RWPE2 (cell line): ENCODE data around the gene ZNF511.

Source experiments
- ATAC-seq: fragments of 200-7000 bp; cut with Tn5 transposase; 3 replicates; pipeline ENCODE4 v1.9.1; 2021; ENCODE audit warnings: low read depth
- DNase-seq: peaks from one replicate; pipeline ENCODE4 v3.0.0-alpha.2; 2020; ENCODE audit warnings: low spot score
- H3K27ac ChIP-seq: fragments of 450-650 bp; 2 replicates; pipeline ENCODE4 v1.5.1; 2017; ENCODE audit warnings: mild to moderate bottlenecking; ENCODE audit not compliant: poor library complexity, severe bottlenecking
- H3K27me3 ChIP-seq: fragments of 250-450 bp; sonication (Bioruptor Pico); 2 replicates; pipeline ENCODE4 v1.5.1; 2021; ENCODE audit warnings: mild to moderate bottlenecking, moderate library complexity; ENCODE audit not compliant: insufficient read depth, poor library complexity, severe bottlenecking
- H3K36me3 ChIP-seq: fragments of 250-450 bp; sonication (Bioruptor Pico); 2 replicates; pipeline ENCODE4 v1.5.1; 2020; ENCODE audit warnings: low read depth, mild to moderate bottlenecking, moderate library complexity
- H3K4me1 ChIP-seq: fragments of 250-450 bp; sonication (Bioruptor Pico); 2 replicates; pipeline ENCODE4 v1.5.1; 2021; ENCODE audit warnings: mild to moderate bottlenecking, moderate library complexity; ENCODE audit not compliant: insufficient read depth, poor library complexity, severe bottlenecking
- H3K4me3 ChIP-seq: fragments of 250-450 bp; sonication (Bioruptor Pico); 2 replicates; pipeline ENCODE4 v1.5.1; 2021; ENCODE audit warnings: mild to moderate bottlenecking, moderate library complexity; ENCODE audit not compliant: severe bottlenecking
- H3K9me3 ChIP-seq: fragments of 250-450 bp; sonication (Bioruptor Pico); 2 replicates; pipeline ENCODE4 v1.5.1; 2021; ENCODE audit warnings: mild to moderate bottlenecking, moderate library complexity; ENCODE audit not compliant: severe bottlenecking
- CTCF ChIP-seq: fragments of 450-650 bp; IDR thresholded peaks from one replicate; pipeline ENCODE4 v1.5.1; 2017; ENCODE audit warnings: mild to moderate bottlenecking, moderate library complexity; ENCODE audit not compliant: poor library complexity, severe bottlenecking

The ZNF511 gene

GRCh38 chr10:133276435-133277201 lies 32.1 kb upstream of the ZNF511 start, which contains the start of gene ADAM8:
ADAM8 (minus strand) TSS chr10:133276868; CDS start chr10:133276817, 51 bp downstream.
- DNase-seq: no peak
- ATAC-seq: peak; percentile 35
- Histone ChIP-seq H3K9me3 (no peaks in the 10 kb centered on the region), H3K4me1 (peaks cover 42% of the 10 kb centered on the region), H3K27ac (peak within 1 kb of the TSS; percentile 90), H3K4me3 (peak within 1 kb of the TSS; percentile 43), H3K27me3 (no peaks in the 10 kb centered on the region), H3K36me3 (peaks cover 25% of the 10 kb centered on the region)
- no peak for TF ChIP-seq CTCF

- Histone ChIP-seq H3K27me3 (no peaks in the 10 kb centered on the region), H3K27ac (peak overlapping the region; percentile 90), H3K36me3 (peaks cover 29% of the 10 kb centered on the region), H3K4me3 (no peak overlapping the region), H3K9me3 (no peaks in the 10 kb centered on the region), H3K4me1 (peaks cover 42% of the 10 kb centered on the region)
- no peak for ATAC-seq
- DNase-seq: no peak
- no peak for TF ChIP-seq CTCF
Observed at GRCh38 chr10:133277277-133277992, 31.3 kb upstream of the ZNF511 start.

DNA sequence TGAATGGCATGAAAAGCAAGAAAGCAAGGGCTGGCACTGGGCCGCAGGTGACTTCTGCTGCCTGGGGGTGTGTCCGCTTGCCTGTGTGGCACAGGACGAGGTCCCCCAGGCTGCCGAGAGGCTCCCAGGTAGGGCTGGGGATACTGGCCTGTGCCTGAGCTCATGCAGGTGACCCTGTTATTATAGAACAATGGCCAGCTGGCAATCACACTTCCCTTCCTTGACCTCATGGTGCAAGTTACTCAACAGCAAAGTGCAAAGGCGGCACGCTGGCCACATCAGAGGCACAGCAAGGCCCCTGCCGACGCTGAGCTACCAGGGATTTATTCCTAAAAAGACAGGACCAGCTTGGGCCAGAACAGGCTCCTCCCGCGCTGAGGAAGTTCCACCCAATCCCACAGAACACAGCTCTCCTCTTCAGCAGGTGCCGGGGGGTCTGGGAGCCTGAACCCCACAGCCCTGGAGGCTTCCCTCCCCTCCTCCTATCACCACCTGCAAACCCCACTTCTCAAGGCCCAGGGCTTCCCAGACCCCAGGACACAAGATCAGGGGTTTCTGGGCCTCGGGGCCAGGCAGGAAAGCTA lies 30.6 kb upstream of the ZNF511 start:
- H3K36me3 ChIP-seq: peaks cover 33% of the 10 kb centered on the region
- H3K27me3 ChIP-seq: no peaks in the 10 kb centered on the region
- H3K9me3 ChIP-seq: no peaks in the 10 kb centered on the region
- no peak for TF ChIP-seq CTCF
- H3K4me1 ChIP-seq: peaks cover 42% of the 10 kb centered on the region
- H3K27ac ChIP-seq: peak overlapping the region; percentile 90
- ATAC-seq (no peak), DNase-seq (no peak)
- no peak overlapping the region for H3K4me3 ChIP-seq

DNA sequence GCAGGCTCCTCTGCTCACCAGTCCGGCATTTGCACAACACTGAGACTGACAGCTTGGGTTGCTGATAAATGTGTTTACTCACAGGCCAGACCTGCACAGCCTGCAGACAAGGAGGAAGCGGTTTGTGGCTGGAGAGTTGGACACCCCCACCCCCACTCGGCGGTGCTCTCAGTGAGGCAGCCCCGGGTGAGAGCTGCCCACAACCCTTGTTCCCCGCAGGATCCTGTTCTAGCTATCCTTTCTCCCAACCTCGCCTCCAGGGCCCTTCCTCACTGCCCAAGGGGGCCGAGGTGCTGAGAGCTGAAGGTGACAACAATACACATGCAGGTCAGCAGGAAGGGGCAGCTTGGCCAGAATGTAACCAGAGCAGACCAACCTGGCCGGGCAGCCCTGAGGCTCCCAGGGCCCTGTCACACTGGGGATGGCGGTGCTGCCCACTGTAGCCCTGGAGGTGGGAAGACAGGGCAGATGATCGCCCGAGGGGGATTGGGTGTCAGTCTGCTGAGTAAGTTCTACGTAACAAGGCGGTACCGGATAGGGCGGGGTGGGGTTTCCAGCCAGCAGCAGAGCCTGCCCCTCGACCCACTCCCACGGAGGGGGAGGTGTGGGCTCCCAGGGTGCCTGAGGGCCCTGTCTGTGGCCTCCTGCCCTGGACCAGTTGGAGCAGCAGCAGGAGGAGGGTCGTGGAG lies 30.0 kb upstream of the ZNF511 start:
- Histone ChIP-seq H3K4me1 (peaks cover 42% of the 10 kb centered on the region), H3K4me3 (no peak overlapping the region), H3K9me3 (no peaks in the 10 kb centered on the region), H3K36me3 (peaks cover 30% of the 10 kb centered on the region), H3K27ac (peak overlapping the region; percentile 90), H3K27me3 (no peaks in the 10 kb centered on the region)
- DNase-seq: peak; percentile 93
- peak; percentile 18 for TF ChIP-seq CTCF
- peak; percentile 66 for ATAC-seq
